SK-N-SH (cell line): Measurements from ENCODE around the gene PIEZO2. TPM values are rescaled to one million over a fixed set of nuclear protein-coding genes. Genes with fewer than 3 reads are reported as not detected.
"Not testable (repeated sequence)": the region's sequence is repeated elsewhere in the genome, so short reads cannot be mapped to it uniquely, and the experiment has no call there.

Experiments
- CTCF ChIA-PET: fragments of 300-600, 350-600 bp; formaldehyde crosslinking; extraction: SDS; loops from one replicate; lab custom pipeline; 2021; lab: Yijun Ruan, JAX
- POLR2A ChIA-PET: fragments of 350-600 bp; sonication (Branson Sonifier 250); formaldehyde crosslinking; extraction: SDS; loops from one replicate; lab custom pipeline; 2020; ENCODE audit warnings: antibody characterized with exemption, inconsistent platforms; lab: Yijun Ruan, JAX
- DNase-seq: peaks from one replicate; pipeline ENCODE4 v3.0.0; 2012
- H2AFZ ChIP-seq: fragments of 200-600 bp; sonication (generic); 2 replicates; pipeline ENCODE4 v1.8.1; 2016; ENCODE audit warnings: antibody characterized with exemption, mild to moderate bottlenecking, low read depth
- H3F3A ChIP-seq: fragments of 200-600 bp; sonication (generic); replicated peaks from 2 replicates; pipeline ENCODE3; 2016; ENCODE audit warnings: antibody characterized with exemption, mild to moderate bottlenecking; ENCODE audit not compliant: insufficient read depth
- H3K27ac ChIP-seq, 2 experiments: fragments of 200-500 bp in 1 of 2; fragments of 200-600 bp in 1 of 2; sonication (Bioruptor generic) in 1 of 2; sonication (generic), shearing (Covaris generic) in 1 of 2; 2 replicates each; pipeline versions ENCODE4 v1.5.1 to v1.6.1; 2014 to 2016; ENCODE audit warnings: low read depth in 2 of 2, inconsistent platforms in 1 of 2, low read length in 1 of 2, mild to moderate bottlenecking in 1 of 2, mixed read lengths in 1 of 2
- H3K27me3 ChIP-seq: fragments of 200-600 bp; sonication (generic), shearing (Covaris generic); 2 replicates; pipeline ENCODE4 v1.6.1; 2016; ENCODE audit warnings: mixed run types; ENCODE audit not compliant: insufficient read depth
- H3K36me3 ChIP-seq, 2 experiments: fragments of 200-500 bp in 1 of 2; fragments of 200-600 bp in 1 of 2; sonication (Bioruptor generic) in 1 of 2; sonication (generic) in 1 of 2; replicated peaks in 1 of 2; 2 replicates each; pipeline versions ENCODE3 to v1.5.1; 2014 to 2016; ENCODE audit warnings: low read length in 1 of 2, mild to moderate bottlenecking in 1 of 2; ENCODE audit not compliant: insufficient read depth in 2 of 2, control insufficient read depth in 1 of 2
- H3K4me1 ChIP-seq, 2 experiments: fragments of 200-500 bp in 1 of 2; fragments of 200-600 bp in 1 of 2; sonication (Bioruptor generic) in 1 of 2; sonication (generic), shearing (Covaris generic) in 1 of 2; 2 replicates each; pipeline versions ENCODE4 v1.5.1 to v1.6.1; 2014 to 2016; ENCODE audit warnings: low read depth in 1 of 2, low read length in 1 of 2, mixed run types in 1 of 2; ENCODE audit not compliant: insufficient read depth in 2 of 2, control insufficient read depth in 1 of 2
- H3K4me2 ChIP-seq: fragments of 200-600 bp; sonication (generic), shearing (Covaris generic); 2 replicates; pipeline ENCODE4 v1.6.1; 2017; ENCODE audit warnings: mixed run types
- H3K4me3 ChIP-seq, 2 experiments: fragments of 200-500 bp in 1 of 2; fragments of 200-600 bp in 1 of 2; sonication (Bioruptor generic) in 1 of 2; sonication (generic), shearing (Covaris generic) in 1 of 2; 2 replicates each; pipeline versions ENCODE4 v1.5.1 to v1.8.1; 2014 to 2016; ENCODE audit warnings: low read depth in 2 of 2, inconsistent platforms in 1 of 2, low read length in 1 of 2, mild to moderate bottlenecking in 1 of 2, mixed read lengths in 1 of 2, moderate library complexity in 1 of 2
- H3K79me2 ChIP-seq: fragments of 200-600 bp; sonication (generic); 2 replicates; pipeline ENCODE4 v1.8.1; 2017; ENCODE audit warnings: mild to moderate bottlenecking; ENCODE audit not compliant: insufficient read depth
- H3K9ac ChIP-seq: fragments of 200-600 bp; sonication (generic); 2 replicates; pipeline ENCODE4 v1.6.1; 2017; ENCODE audit warnings: mixed run types
- H3K9me2 ChIP-seq: fragments of 200-600 bp; sonication (generic); 2 replicates; pipeline ENCODE4 v1.6.1; 2017; ENCODE audit warnings: mixed run types
- H3K9me3 ChIP-seq: fragments of 200-600 bp; sonication (generic); 2 replicates; pipeline ENCODE4 v1.6.1; 2017; ENCODE audit warnings: mixed run types, mild to moderate bottlenecking, moderate library complexity
- H4K20me1 ChIP-seq: fragments of 200-600 bp; sonication (generic); 2 replicates; pipeline ENCODE4 v1.6.1; 2017; ENCODE audit warnings: mild to moderate bottlenecking, mixed run types; ENCODE audit not compliant: insufficient read depth
- CHD2 ChIP-seq: fragments of 150-350 bp; IDR thresholded peaks from 2 replicates; pipeline ENCODE4 v1.6.1; 2018; ENCODE audit warnings: low read length; ENCODE audit not compliant: partially characterized antibody
- NFIC ChIP-seq: IDR thresholded peaks from 2 replicates; pipeline ENCODE4 v1.4.0; 2012; ENCODE audit warnings: borderline replicate concordance
- NRF1 ChIP-seq: IDR thresholded peaks from 2 replicates; pipeline ENCODE4 v1.6.1; 2012; ENCODE audit warnings: low read depth, mild to moderate bottlenecking, low read length
- POLR2AphosphoS5 ChIP-seq: IDR thresholded peaks from 2 replicates; pipeline ENCODE4 v1.6.1; 2012; ENCODE audit warnings: low read depth, low read length
- RXRA ChIP-seq: IDR thresholded peaks from 2 replicates; pipeline ENCODE4 v1.4.0; 2012; ENCODE audit warnings: low read depth, mild to moderate bottlenecking, borderline replicate concordance
- SMC3 ChIP-seq: IDR thresholded peaks from 2 replicates; pipeline ENCODE4 v1.6.1; 2012; ENCODE audit warnings: low read depth, low read length, improper control_type of control experiment
- TEAD4 ChIP-seq: IDR thresholded peaks from 2 replicates; pipeline ENCODE4 v1.4.0; 2012; ENCODE audit warnings: mild to moderate bottlenecking, borderline replicate concordance; ENCODE audit not compliant: insufficient read depth
- YY1 ChIP-seq: IDR thresholded peaks from 2 replicates; pipeline ENCODE4 v1.4.0; 2012; ENCODE audit warnings: low read depth, mild to moderate bottlenecking
- WGBS: methylation state at CpG from one replicate; pipeline ENCODE4 v1.1.6; 2017; ENCODE audit warnings: low lambda C conversion rate; 5-methylcytosine and 5-hydroxymethylcytosine counted together
- polyA plus RNA-seq, 3 experiments: library from polyadenylated mRNA; depleted of rRNA; stranded (reverse); fragments of >200 nt; gene quantifications; 2 replicates each; pipeline ENCODE4 v1.2.3, GENCODE V29; 2012
- TF ChIP-seq, protein P1 (sequence below): fragments of 200-600 bp; sonication (generic); IDR thresholded peaks from 2 replicates; pipeline ENCODE4 v1.6.1; 2017; ENCODE audit warnings: antibody characterized with exemption, mild to moderate bottlenecking, moderate library complexity

The PIEZO2 gene
- polyA plus RNA-seq, 1 of the 3 experiments (the other 2 are of a cell fraction): not detected

DNA sequence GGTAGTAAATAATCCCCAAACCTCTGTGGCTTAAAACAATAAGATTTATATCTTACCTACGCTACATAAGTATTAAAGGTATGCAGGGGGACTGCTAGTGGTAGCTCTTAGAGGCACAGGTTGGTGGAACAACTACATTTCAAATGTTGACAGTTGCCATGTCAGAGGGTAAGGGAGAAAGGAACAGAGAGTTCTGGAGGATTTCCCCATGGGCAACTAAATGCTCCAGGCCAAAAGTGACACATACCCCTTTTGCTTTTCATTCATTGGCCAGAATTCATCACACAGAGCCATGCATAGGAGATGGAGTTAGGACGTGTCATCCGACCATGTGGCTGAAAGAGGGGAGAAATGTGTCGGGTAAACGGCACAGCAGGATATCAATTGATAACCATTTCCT lies 490.4 kb downstream of the PIEZO2 start:
- Histone ChIP-seq H3K4me1 (no peaks in the 10 kb centered on the region; a peak in 1 of 4 replicates), H3K4me2 (no peak overlapping the region), H3F3A (no peaks in the 10 kb centered on the region), H3K36me3 (no peaks in the 10 kb centered on the region), H3K9ac (no peak overlapping the region), H3K27me3 (peaks cover 26% of the 10 kb centered on the region), H3K79me2 (no peaks in the 10 kb centered on the region), H3K9me2 (no peaks in the 10 kb centered on the region), H3K4me3 (no peak overlapping the region), H3K9me3 (no peaks in the 10 kb centered on the region), H2AFZ (no peak overlapping the region), H3K27ac (no peak overlapping the region), H4K20me1 (no peaks in the 10 kb centered on the region)
- POLR2A ChIA-PET: no interaction called here
- CTCF ChIA-PET: no interaction called here
- 9% methylated on average over 5 of the region's 5 CpGs for WGBS
- DNase-seq: no peak
- TF ChIP-seq NFIC (no peak), YY1 (no peak), RXRA (no peak), NRF1 (no peak), POLR2AphosphoS5 (no peak), CHD2 (no peak), TEAD4 (no peak), SMC3 (no peak)
- TF ChIP-seq, protein P1, sequence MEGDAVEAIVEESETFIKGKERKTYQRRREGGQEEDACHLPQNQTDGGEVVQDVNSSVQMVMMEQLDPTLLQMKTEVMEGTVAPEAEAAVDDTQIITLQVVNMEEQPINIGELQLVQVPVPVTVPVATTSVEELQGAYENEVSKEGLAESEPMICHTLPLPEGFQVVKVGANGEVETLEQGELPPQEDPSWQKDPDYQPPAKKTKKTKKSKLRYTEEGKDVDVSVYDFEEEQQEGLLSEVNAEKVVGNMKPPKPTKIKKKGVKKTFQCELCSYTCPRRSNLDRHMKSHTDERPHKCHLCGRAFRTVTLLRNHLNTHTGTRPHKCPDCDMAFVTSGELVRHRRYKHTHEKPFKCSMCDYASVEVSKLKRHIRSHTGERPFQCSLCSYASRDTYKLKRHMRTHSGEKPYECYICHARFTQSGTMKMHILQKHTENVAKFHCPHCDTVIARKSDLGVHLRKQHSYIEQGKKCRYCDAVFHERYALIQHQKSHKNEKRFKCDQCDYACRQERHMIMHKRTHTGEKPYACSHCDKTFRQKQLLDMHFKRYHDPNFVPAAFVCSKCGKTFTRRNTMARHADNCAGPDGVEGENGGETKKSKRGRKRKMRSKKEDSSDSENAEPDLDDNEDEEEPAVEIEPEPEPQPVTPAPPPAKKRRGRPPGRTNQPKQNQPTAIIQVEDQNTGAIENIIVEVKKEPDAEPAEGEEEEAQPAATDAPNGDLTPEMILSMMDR: no peak

DNA sequence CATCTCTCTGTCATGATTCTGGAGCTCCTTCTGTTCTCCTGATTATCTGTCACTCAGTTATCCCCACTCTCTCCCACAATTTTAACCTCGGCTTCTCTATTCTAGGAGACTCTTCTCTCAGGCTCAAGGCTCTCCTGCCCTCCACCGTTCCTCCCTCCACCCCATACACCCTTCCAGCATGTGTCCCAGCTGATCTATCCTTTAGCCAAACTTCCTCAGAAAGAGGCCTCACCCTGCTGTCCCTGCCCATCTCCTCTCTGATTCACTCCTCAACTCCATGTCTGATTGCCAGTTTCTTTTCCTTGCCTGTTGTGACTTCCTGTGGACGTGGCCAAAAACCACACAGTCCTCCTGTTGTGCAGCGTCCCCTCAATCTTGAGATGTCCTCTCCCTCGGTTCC lies 505.4 kb downstream of the PIEZO2 start:
- H3K4me3 ChIP-seq, H3K4me1 ChIP-seq, POLR2A ChIA-PET, H3K9me3 ChIP-seq, H3K27me3 ChIP-seq, H3K79me2 ChIP-seq, DNase-seq, H3K36me3 ChIP-seq, H3K9ac ChIP-seq, H4K20me1 ChIP-seq, H2AFZ ChIP-seq, H3K9me2 ChIP-seq, CTCF ChIA-PET, H3K27ac ChIP-seq, H3K4me2 ChIP-seq, H3F3A ChIP-seq: not testable (repeated sequence)
- WGBS: 0% methylated on average over 4 of the region's 5 CpGs

DNA sequence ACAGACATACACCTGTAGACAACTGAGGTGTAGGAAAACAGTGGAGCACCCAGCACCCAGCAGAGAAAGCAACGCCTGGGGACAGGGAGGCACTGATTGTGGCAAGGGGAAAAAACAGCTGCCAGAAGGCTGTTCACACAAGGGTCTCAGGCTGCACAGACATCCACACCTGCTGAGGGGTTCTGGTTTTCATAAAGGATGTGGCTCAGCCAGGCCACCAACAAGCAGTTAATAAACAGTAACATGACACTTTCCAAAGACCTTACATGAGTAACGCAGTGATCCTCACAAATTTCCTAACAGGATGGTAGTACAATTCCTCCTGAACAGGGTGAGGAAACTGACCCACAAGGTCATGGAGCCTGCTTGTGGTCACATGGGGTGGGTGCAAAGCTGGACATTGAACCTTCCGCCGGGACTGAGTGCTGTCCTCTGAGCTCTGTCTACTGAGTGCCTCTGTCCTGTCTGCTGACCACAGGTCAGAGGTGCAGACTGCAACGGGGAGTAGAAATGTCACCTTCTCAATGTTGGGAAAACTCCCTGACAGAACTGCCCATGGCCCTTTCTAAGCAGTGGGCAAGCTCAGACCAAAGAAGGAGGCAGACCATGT lies 506.3 kb downstream of the PIEZO2 start:
- CTCF ChIA-PET, H3K27me3 ChIP-seq, H3K4me2 ChIP-seq, H3K79me2 ChIP-seq, POLR2A ChIA-PET, H3K9me2 ChIP-seq, H3K36me3 ChIP-seq, H3K4me1 ChIP-seq, H3K4me3 ChIP-seq, DNase-seq, H3K27ac ChIP-seq, H2AFZ ChIP-seq, H3K9me3 ChIP-seq, H3F3A ChIP-seq, H4K20me1 ChIP-seq, H3K9ac ChIP-seq: not testable (repeated sequence)
- 0% methylated on average over 1 of the region's 5 CpGs for WGBS

DNA sequence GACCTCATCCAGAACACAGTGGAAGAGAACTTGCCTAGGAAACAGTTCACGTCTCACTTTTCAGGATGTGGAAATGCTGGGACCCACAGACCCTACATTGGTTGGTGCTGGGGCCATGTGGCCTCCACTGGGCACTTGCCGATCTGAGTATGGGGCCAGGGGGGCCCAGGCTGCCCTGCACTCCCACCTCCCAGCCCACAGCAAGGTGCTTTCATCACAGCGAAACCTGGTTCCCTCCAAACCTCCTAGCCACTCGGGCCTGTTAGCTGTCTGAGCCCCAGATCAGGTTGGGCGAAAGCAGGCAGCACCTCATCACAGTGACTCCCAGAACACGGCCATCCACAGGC lies 510.9 kb downstream of the PIEZO2 start:
- H3F3A ChIP-seq, H3K4me3 ChIP-seq, H3K9me2 ChIP-seq, H3K36me3 ChIP-seq, H4K20me1 ChIP-seq, H2AFZ ChIP-seq, H3K4me2 ChIP-seq, H3K9ac ChIP-seq, H3K79me2 ChIP-seq, H3K27ac ChIP-seq, DNase-seq, POLR2A ChIA-PET, H3K27me3 ChIP-seq, CTCF ChIA-PET, H3K4me1 ChIP-seq, H3K9me3 ChIP-seq: not testable (repeated sequence)
- WGBS: 15% methylated on average over 5 of the region's 6 CpGs

DNA sequence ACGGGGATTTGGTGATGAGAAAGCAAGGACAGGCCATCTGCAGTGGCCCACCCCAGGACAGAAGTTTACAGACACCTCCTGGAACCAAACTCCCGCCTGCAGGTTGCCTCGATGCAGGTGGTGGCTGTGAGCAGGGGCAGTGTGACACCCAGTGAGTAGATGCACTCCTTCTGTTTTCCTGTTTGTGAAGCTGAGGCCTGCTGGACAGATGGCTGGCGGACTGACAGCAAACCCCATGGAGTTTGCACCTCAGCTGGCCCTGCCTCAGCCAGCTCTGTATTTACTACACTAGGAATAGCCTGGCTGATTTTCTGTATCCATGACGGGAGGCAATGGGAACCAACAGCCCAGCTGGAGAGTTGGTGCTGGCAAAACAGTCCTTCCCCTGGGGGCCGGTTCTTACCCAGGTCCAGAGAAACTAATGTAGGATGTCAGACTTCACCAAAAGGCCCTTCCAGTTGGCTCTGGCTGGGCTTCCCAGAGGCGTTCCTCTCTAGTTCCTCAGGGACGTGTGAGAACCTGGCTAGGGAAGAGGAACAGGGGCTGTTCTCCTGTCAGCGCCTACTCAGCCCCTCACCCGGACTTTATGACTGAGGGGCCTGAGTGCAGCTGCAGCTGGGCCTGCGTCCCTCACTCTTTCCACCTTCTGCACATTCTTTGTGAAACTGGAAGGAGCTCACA lies 511.4 kb downstream of the PIEZO2 start:
- H3K4me2 ChIP-seq, H3K9me3 ChIP-seq, H3F3A ChIP-seq, H3K36me3 ChIP-seq, DNase-seq, H3K79me2 ChIP-seq, H3K9ac ChIP-seq, H3K27ac ChIP-seq, CTCF ChIA-PET, H3K27me3 ChIP-seq, H3K9me2 ChIP-seq, H4K20me1 ChIP-seq, POLR2A ChIA-PET, H3K4me1 ChIP-seq, H3K4me3 ChIP-seq, H2AFZ ChIP-seq: not testable (repeated sequence)
- WGBS: 0% methylated on average over 2 of the region's 11 CpGs
